Measurements from ENCODE around the gene PROM2.

GRCh38 chr2:95271381-95271971 lies 2.8 kb upstream of the PROM2 start:
- TF ChIP-seq CTCF (IDR thresholded peaks at IDR 0.05), result no peak
- no peak for TF ChIP-seq POLR2A (IDR thresholded peaks at IDR 0.05)
